HG03097 (cell line): ENCODE data around the gene CDH13.
A peak's percentile ranks its signal among the peaks of the same experiment; 100 is the strongest.

Experiments used
- ATAC-seq: cut with Tn5 transposase; IDR thresholded peaks from one replicate; pipeline ENCODE4 v1.9.1; 2021; ENCODE audit not compliant: unreplicated experiment, low FRiP score

The CDH13 gene

GRCh38 chr16:83438326-83438725 lies 811.6 kb downstream of the CDH13 start:
- no peak for ATAC-seq

GRCh38 chr16:83439412-83439811 lies 812.6 kb downstream of the CDH13 start:
- ATAC-seq = no peak

GRCh38 chr16:83441517-83441916 lies 814.7 kb downstream of the CDH13 start:
- ATAC-seq = no peak

- no peak for ATAC-seq
Measured at GRCh38 chr16:83443972-83444371, 817.2 kb downstream of the CDH13 start.

GRCh38 chr16:83447560-83447959 lies 820.8 kb downstream of the CDH13 start:
- no peak for ATAC-seq

GRCh38 chr16:83449861-83450260 lies 823.1 kb downstream of the CDH13 start:
- no peak for ATAC-seq

GRCh38 chr16:83453977-83454376 lies 827.2 kb downstream of the CDH13 start:
- no peak for ATAC-seq

- no peak for ATAC-seq
Measured at GRCh38 chr16:83455716-83456115, 828.9 kb downstream of the CDH13 start.

- no peak for ATAC-seq
Measured at GRCh38 chr16:83456934-83457333, 830.2 kb downstream of the CDH13 start.

- peak; percentile 59 for ATAC-seq
Measured at GRCh38 chr16:83458612-83459011, 831.8 kb downstream of the CDH13 start.

GRCh38 chr16:83464991-83465390 lies 838.2 kb downstream of the CDH13 start:
- ATAC-seq = no peak

GRCh38 chr16:83470416-83470815 lies 843.6 kb downstream of the CDH13 start:
- ATAC-seq = no peak

GRCh38 chr16:83472776-83473501 lies 846.2 kb downstream of the CDH13 start:
- no peak for ATAC-seq

GRCh38 chr16:83473926-83474650 lies 847.3 kb downstream of the CDH13 start:
- no peak for ATAC-seq

GRCh38 chr16:83475108-83475507 lies 848.3 kb downstream of the CDH13 start:
- ATAC-seq = no peak

- ATAC-seq = no peak
Measured at GRCh38 chr16:83481589-83481988, 854.8 kb downstream of the CDH13 start.

- ATAC-seq = no peak
Measured at GRCh38 chr16:83482545-83483162, 855.9 kb downstream of the CDH13 start.

GRCh38 chr16:83490073-83490472 lies 863.3 kb downstream of the CDH13 start:
- ATAC-seq = no peak

GRCh38 chr16:83494459-83494858 lies 867.7 kb downstream of the CDH13 start:
- ATAC-seq = no peak

- no peak for ATAC-seq
Measured at GRCh38 chr16:83501481-83501880, 874.7 kb downstream of the CDH13 start.

GRCh38 chr16:83508295-83508694 lies 881.5 kb downstream of the CDH13 start:
- no peak for ATAC-seq

GRCh38 chr16:83509316-83509715 lies 882.5 kb downstream of the CDH13 start:
- no peak for ATAC-seq
